Measurements from ENCODE around the gene CDK14. TPM values are rescaled to one million over a fixed set of nuclear protein-coding genes. Genes with fewer than 3 reads are reported as not detected.
A peak's percentile ranks its signal among the peaks of the same experiment; 100 is the strongest.

The CDK14 gene
- total and polyA plus RNA-seq, 4 donors, result 60.9 to 126 (median 82.9) TPM

GRCh38 chr7:91127325-91127724 lies 531.2 kb downstream of the CDK14 start:
- 86% methylated on average over 2 of the region's 5 CpGs for WGBS (ENCODE audit: insufficient coverage)
- no peaks in the 10 kb centered on the region for H3K9me3 ChIP-seq (ENCODE audit: control insufficient read depth, insufficient read depth, low read length)
- H3K4me1 ChIP-seq (ENCODE audit: control insufficient read depth, insufficient read depth, low read length), result peaks cover 3% of the 10 kb centered on the region
- H3K4me3 ChIP-seq (ENCODE audit: low read depth, low read length), result no peak overlapping the region
- DNase-seq (ENCODE audit: low read depth in 4 of 6, low spot score in 6 of 6), result no peak
- H3K27ac ChIP-seq (ENCODE audit: low read depth, low read length), result no peak overlapping the region
- H3K36me3 ChIP-seq (ENCODE audit: control insufficient read depth, insufficient read depth, low read length), result no peaks in the 10 kb centered on the region
- no peaks in the 10 kb centered on the region for H3K27me3 ChIP-seq (ENCODE audit: control insufficient read depth, insufficient read depth, low read length)

DNA sequence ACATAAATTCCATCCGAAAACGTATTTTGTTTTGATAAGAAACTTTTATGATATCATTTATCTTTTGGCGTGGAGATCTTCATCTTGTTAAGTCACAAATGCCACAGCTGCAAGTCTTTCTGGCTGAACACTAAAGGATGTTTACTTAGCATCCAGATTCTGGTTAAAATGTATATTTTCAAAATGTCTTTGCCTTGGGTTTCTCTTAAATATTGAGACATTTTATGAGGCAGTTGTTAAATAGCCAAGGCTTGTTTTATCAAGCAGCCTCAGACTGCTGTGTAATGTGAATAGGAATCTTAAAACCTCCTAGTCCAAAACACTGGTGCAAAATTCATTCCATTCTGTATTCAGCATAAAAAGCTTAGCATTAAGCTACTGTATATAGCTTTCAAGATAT lies 531.8 kb downstream of the CDK14 start:
- no peak for DNase-seq (ENCODE audit: low read depth in 4 of 6, low spot score in 6 of 6)
- Histone ChIP-seq H3K4me3 (ENCODE audit: low read depth, low read length) (no peak overlapping the region), H3K9me3 (ENCODE audit: control insufficient read depth, insufficient read depth, low read length) (no peaks in the 10 kb centered on the region), H3K27me3 (ENCODE audit: control insufficient read depth, insufficient read depth, low read length) (no peaks in the 10 kb centered on the region), H3K4me1 (ENCODE audit: control insufficient read depth, insufficient read depth, low read length) (peaks cover 3% of the 10 kb centered on the region), H3K36me3 (ENCODE audit: control insufficient read depth, insufficient read depth, low read length) (no peaks in the 10 kb centered on the region), H3K27ac (ENCODE audit: low read depth, low read length) (no peak overlapping the region)
- 100% methylated on average over 1 of the region's 3 CpGs for WGBS (ENCODE audit: insufficient coverage)

GRCh38 chr7:91128683-91129348 lies 532.7 kb downstream of the CDK14 start:
- Histone ChIP-seq H3K4me1 (ENCODE audit: control insufficient read depth, insufficient read depth, low read length) (peaks cover 3% of the 10 kb centered on the region), H3K9me3 (ENCODE audit: control insufficient read depth, insufficient read depth, low read length) (no peaks in the 10 kb centered on the region), H3K27ac (ENCODE audit: low read depth, low read length) (no peak overlapping the region), H3K4me3 (ENCODE audit: low read depth, low read length) (no peak overlapping the region), H3K36me3 (ENCODE audit: control insufficient read depth, insufficient read depth, low read length) (no peaks in the 10 kb centered on the region), H3K27me3 (ENCODE audit: control insufficient read depth, insufficient read depth, low read length) (no peaks in the 10 kb centered on the region)
- 83% methylated on average over 1 of the region's 6 CpGs for WGBS (ENCODE audit: insufficient coverage)
- DNase-seq (ENCODE audit: low read depth in 4 of 6, low spot score in 6 of 6), result no peak

DNA sequence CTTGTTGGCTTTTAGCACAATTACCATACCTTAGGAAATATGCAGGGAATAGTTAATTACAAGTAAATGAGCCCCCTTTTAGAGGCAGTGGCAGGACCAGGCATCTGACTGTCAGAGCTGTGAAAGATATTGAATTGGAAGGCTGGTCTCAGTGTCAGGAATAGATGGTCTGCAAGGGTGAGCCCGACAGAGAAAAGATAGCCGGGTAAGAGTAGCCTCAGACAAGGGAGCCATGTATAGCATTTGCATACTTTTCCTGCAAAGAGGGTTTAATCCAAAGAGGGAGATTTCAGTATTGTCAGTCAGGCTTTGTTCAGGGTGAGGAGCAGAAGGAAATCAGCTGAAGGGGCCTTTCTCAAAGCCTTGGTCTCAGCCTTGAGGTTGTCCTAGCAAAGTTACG lies 539.2 kb downstream of the CDK14 start:
- no peaks in the 10 kb centered on the region for H3K36me3 ChIP-seq (ENCODE audit: control insufficient read depth, insufficient read depth, low read length)
- WGBS (ENCODE audit: insufficient coverage), result 47% methylated on average over 2 of the region's 3 CpGs

GRCh38 chr7:91135703-91136430 lies 539.7 kb downstream of the CDK14 start:
- H3K27ac ChIP-seq (ENCODE audit: low read depth, low read length), result no peak overlapping the region
- no peaks in the 10 kb centered on the region for H3K36me3 ChIP-seq (ENCODE audit: control insufficient read depth, insufficient read depth, low read length)
- no peak overlapping the region for H3K4me3 ChIP-seq (ENCODE audit: low read depth, low read length)
- no CpG with 5 or more reads among the region's 4 CpGs for WGBS (ENCODE audit: insufficient coverage)
- H3K4me1 ChIP-seq (ENCODE audit: control insufficient read depth, insufficient read depth, low read length), result no peaks in the 10 kb centered on the region
- H3K9me3 ChIP-seq (ENCODE audit: control insufficient read depth, insufficient read depth, low read length), result no peaks in the 10 kb centered on the region
- H3K27me3 ChIP-seq (ENCODE audit: control insufficient read depth, insufficient read depth, low read length), result no peaks in the 10 kb centered on the region
- DNase-seq (ENCODE audit: low read depth in 4 of 6, low spot score in 6 of 6), result no peak

More for the DNA sequence above, 539.2 kb downstream of the CDK14 start:
- no peak for DNase-seq (ENCODE audit: low read depth in 4 of 6, low spot score in 6 of 6)
- no peaks in the 10 kb centered on the region for H3K27me3 ChIP-seq (ENCODE audit: control insufficient read depth, insufficient read depth, low read length)
- no peaks in the 10 kb centered on the region for H3K4me1 ChIP-seq (ENCODE audit: control insufficient read depth, insufficient read depth, low read length)
- no peak overlapping the region for H3K4me3 ChIP-seq (ENCODE audit: low read depth, low read length)
- H3K27ac ChIP-seq (ENCODE audit: low read depth, low read length), result no peak overlapping the region
- H3K9me3 ChIP-seq (ENCODE audit: control insufficient read depth, insufficient read depth, low read length), result no peaks in the 10 kb centered on the region

DNA sequence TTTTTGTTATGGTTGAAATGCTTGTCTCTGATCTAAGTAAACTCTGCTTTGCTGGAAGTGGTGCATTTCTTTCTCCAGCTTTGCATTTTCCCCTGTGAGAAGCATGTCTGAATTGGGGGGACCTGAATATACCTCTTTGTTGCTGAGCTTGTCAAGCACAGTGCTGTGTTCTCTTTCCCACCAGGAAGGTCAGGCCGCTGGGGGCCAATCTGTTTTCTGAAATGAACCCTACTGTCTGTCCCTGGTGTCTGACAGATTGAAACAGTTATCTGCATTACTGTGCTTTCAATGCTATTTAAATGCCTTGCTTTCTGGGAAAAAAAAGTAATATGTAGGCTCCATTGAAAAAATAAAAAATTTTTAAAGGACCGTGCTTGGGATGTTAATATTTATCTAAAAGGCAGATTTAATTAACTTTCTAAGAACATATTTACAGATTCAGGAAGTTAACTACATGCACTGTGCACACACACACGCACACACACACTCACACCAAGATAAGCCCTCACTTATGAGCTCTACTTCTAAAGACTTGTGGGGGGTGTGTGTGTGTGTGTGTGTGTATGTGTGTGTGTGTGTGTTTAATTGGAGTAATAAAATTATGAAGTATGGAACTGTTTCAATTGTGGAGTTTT lies 541.1 kb downstream of the CDK14 start:
- peak in 1 of 6 donors; percentile 44 for DNase-seq (ENCODE audit: low read depth in 4 of 6, low spot score in 6 of 6)
- Histone ChIP-seq H3K27ac (ENCODE audit: low read depth, low read length) (no peak overlapping the region), H3K4me1 (ENCODE audit: control insufficient read depth, insufficient read depth, low read length) (no peaks in the 10 kb centered on the region), H3K36me3 (ENCODE audit: control insufficient read depth, insufficient read depth, low read length) (no peaks in the 10 kb centered on the region), H3K27me3 (ENCODE audit: control insufficient read depth, insufficient read depth, low read length) (no peaks in the 10 kb centered on the region), H3K4me3 (ENCODE audit: low read depth, low read length) (no peak overlapping the region), H3K9me3 (ENCODE audit: control insufficient read depth, insufficient read depth, low read length) (no peaks in the 10 kb centered on the region)
- 29% methylated on average over 1 of the region's 3 CpGs for WGBS (ENCODE audit: insufficient coverage)

- WGBS (ENCODE audit: insufficient coverage), result no CpG with 5 or more reads among the region's 1 CpG
- H3K4me1 ChIP-seq (ENCODE audit: control insufficient read depth, insufficient read depth, low read length), result no peaks in the 10 kb centered on the region
Measured at GRCh38 chr7:91137788-91138368, 541.8 kb downstream of the CDK14 start.

GRCh38 chr7:91140286-91140685 lies 544.2 kb downstream of the CDK14 start:
- H3K36me3 ChIP-seq (ENCODE audit: control insufficient read depth, insufficient read depth, low read length), result no peaks in the 10 kb centered on the region
- no peak overlapping the region for H3K4me3 ChIP-seq (ENCODE audit: low read depth, low read length)
- WGBS (ENCODE audit: insufficient coverage), result 80% methylated on average over 1 of the region's 2 CpGs
- H3K4me1 ChIP-seq (ENCODE audit: control insufficient read depth, insufficient read depth, low read length), result no peaks in the 10 kb centered on the region
- no peak for DNase-seq (ENCODE audit: low read depth in 4 of 6, low spot score in 6 of 6)
- no peaks in the 10 kb centered on the region for H3K27me3 ChIP-seq (ENCODE audit: control insufficient read depth, insufficient read depth, low read length)
- H3K9me3 ChIP-seq (ENCODE audit: control insufficient read depth, insufficient read depth, low read length), result no peaks in the 10 kb centered on the region
- H3K27ac ChIP-seq (ENCODE audit: low read depth, low read length), result no peak overlapping the region

More at GRCh38 chr7:91137788-91138368, 541.8 kb downstream of the CDK14 start:
- H3K27me3 ChIP-seq (ENCODE audit: control insufficient read depth, insufficient read depth, low read length), result no peaks in the 10 kb centered on the region
- H3K9me3 ChIP-seq (ENCODE audit: control insufficient read depth, insufficient read depth, low read length), result no peaks in the 10 kb centered on the region
- peak in 1 of 6 donors; percentile 64 for DNase-seq (ENCODE audit: low read depth in 4 of 6, low spot score in 6 of 6)
- no peak overlapping the region for H3K27ac ChIP-seq (ENCODE audit: low read depth, low read length)
- H3K36me3 ChIP-seq (ENCODE audit: control insufficient read depth, insufficient read depth, low read length), result no peaks in the 10 kb centered on the region
- H3K4me3 ChIP-seq (ENCODE audit: low read depth, low read length), result no peak overlapping the region

DNA sequence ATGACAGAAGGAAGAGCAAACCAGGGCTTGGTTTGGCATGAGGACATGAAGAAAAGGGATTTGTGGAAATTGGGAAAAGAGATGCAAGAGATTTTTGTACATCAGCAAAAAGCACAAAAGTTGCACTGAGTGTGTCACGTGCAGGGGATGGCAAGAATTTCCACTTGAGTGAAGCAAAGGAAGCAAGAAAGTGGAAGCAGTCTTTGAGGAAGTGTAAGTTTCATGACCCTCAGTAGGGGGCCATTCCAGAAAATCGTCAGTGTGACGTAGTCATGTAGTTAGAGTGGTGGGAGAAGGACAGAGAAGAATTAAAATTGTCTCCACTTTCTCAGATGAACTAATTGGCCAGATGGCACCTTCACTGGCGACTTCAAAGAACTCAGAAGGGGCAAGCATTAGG lies 544.9 kb downstream of the CDK14 start:
- Histone ChIP-seq H3K36me3 (ENCODE audit: control insufficient read depth, insufficient read depth, low read length) (no peaks in the 10 kb centered on the region), H3K27me3 (ENCODE audit: control insufficient read depth, insufficient read depth, low read length) (no peaks in the 10 kb centered on the region), H3K27ac (ENCODE audit: low read depth, low read length) (no peak overlapping the region), H3K4me3 (ENCODE audit: low read depth, low read length) (no peak overlapping the region), H3K4me1 (ENCODE audit: control insufficient read depth, insufficient read depth, low read length) (no peaks in the 10 kb centered on the region), H3K9me3 (ENCODE audit: control insufficient read depth, insufficient read depth, low read length) (no peaks in the 10 kb centered on the region)
- DNase-seq (ENCODE audit: low read depth in 4 of 6, low spot score in 6 of 6), result no peak
- 59% methylated on average over 4 of the region's 4 CpGs for WGBS (ENCODE audit: insufficient coverage)
